ENCODE data around the gene BCLAF3.
A peak's percentile ranks its signal among the peaks of the same experiment; 100 is the strongest.

The BCLAF3 gene

GRCh38 chrX:19975845-19976244 lies 15.0 kb downstream of the BCLAF3 start:
- no peak overlapping the region for H3K9ac ChIP-seq (ENCODE audit: low read depth in 1 of 2, low read length in 2 of 2)
- peaks cover 0 to 2% of the 10 kb centered on the region in 2 donors for H3K4me1 ChIP-seq (ENCODE audit: control insufficient read depth in 2 of 2, insufficient read depth in 2 of 2, low read length in 2 of 2)
- H3K36me3 ChIP-seq (ENCODE audit: control insufficient read depth in 2 of 2, insufficient read depth in 2 of 2, low read length in 2 of 2), result no peaks in the 10 kb centered on the region
- peak overlapping the region in 1 of 2 donors; percentile 21 for H3K27ac ChIP-seq (ENCODE audit: low read depth in 2 of 2, low read length in 2 of 2)
- H3K27me3 ChIP-seq (ENCODE audit: control insufficient read depth in 2 of 2, insufficient read depth in 2 of 2, low read length in 2 of 2), result no peaks in the 10 kb centered on the region
- H3K4me3 ChIP-seq (ENCODE audit: low read length in 2 of 2), result no peak overlapping the region
- no peaks in the 10 kb centered on the region for H3K9me3 ChIP-seq (ENCODE audit: control insufficient read depth in 2 of 2, low read length in 2 of 2)

GRCh38 chrX:19972984-19973383 lies 17.9 kb downstream of the BCLAF3 start:
- Histone ChIP-seq H3K9ac (ENCODE audit: low read depth in 1 of 2, low read length in 2 of 2) (no peak overlapping the region), H3K4me3 (ENCODE audit: low read length in 2 of 2) (no peak overlapping the region), H3K9me3 (ENCODE audit: control insufficient read depth in 2 of 2, low read length in 2 of 2) (no peaks in the 10 kb centered on the region), H3K27me3 (ENCODE audit: control insufficient read depth in 2 of 2, insufficient read depth in 2 of 2, low read length in 2 of 2) (no peaks in the 10 kb centered on the region), H3K4me1 (ENCODE audit: control insufficient read depth in 2 of 2, insufficient read depth in 2 of 2, low read length in 2 of 2) (peaks cover 0 to 2% of the 10 kb centered on the region in 2 donors), H3K27ac (ENCODE audit: low read depth in 2 of 2, low read length in 2 of 2) (no peak overlapping the region), H3K36me3 (ENCODE audit: control insufficient read depth in 2 of 2, insufficient read depth in 2 of 2, low read length in 2 of 2) (peaks cover 0 to 4% of the 10 kb centered on the region in 2 donors)

- Histone ChIP-seq H3K9me3 (ENCODE audit: control insufficient read depth in 2 of 2, low read length in 2 of 2) (no peaks in the 10 kb centered on the region), H3K4me1 (ENCODE audit: control insufficient read depth in 2 of 2, insufficient read depth in 2 of 2, low read length in 2 of 2) (no peaks in the 10 kb centered on the region), H3K27me3 (ENCODE audit: control insufficient read depth in 2 of 2, insufficient read depth in 2 of 2, low read length in 2 of 2) (no peaks in the 10 kb centered on the region), H3K4me3 (ENCODE audit: low read length in 2 of 2) (no peak overlapping the region), H3K36me3 (ENCODE audit: control insufficient read depth in 2 of 2, insufficient read depth in 2 of 2, low read length in 2 of 2) (peaks cover 3 to 11% of the 10 kb centered on the region in 2 donors), H3K27ac (ENCODE audit: low read depth in 2 of 2, low read length in 2 of 2) (no peak overlapping the region), H3K9ac (ENCODE audit: low read depth in 1 of 2, low read length in 2 of 2) (no peak overlapping the region)
Observed at GRCh38 chrX:19968276-19968675, 22.6 kb downstream of the BCLAF3 start.

GRCh38 chrX:19966056-19966455 lies 24.8 kb downstream of the BCLAF3 start:
- no peaks in the 10 kb centered on the region for H3K4me1 ChIP-seq (ENCODE audit: control insufficient read depth in 2 of 2, insufficient read depth in 2 of 2, low read length in 2 of 2)
- no peak overlapping the region for H3K4me3 ChIP-seq (ENCODE audit: low read length in 2 of 2)
- no peaks in the 10 kb centered on the region for H3K27me3 ChIP-seq (ENCODE audit: control insufficient read depth in 2 of 2, insufficient read depth in 2 of 2, low read length in 2 of 2)
- H3K9ac ChIP-seq (ENCODE audit: low read depth in 1 of 2, low read length in 2 of 2), result no peak overlapping the region
- H3K9me3 ChIP-seq (ENCODE audit: control insufficient read depth in 2 of 2, low read length in 2 of 2), result no peaks in the 10 kb centered on the region
- no peak overlapping the region for H3K27ac ChIP-seq (ENCODE audit: low read depth in 2 of 2, low read length in 2 of 2)
- H3K36me3 ChIP-seq (ENCODE audit: control insufficient read depth in 2 of 2, insufficient read depth in 2 of 2, low read length in 2 of 2), result peaks cover 3 to 11% of the 10 kb centered on the region in 2 donors

- Histone ChIP-seq H3K9ac (ENCODE audit: low read depth in 1 of 2, low read length in 2 of 2) (no peak overlapping the region), H3K4me3 (ENCODE audit: low read length in 2 of 2) (no peak overlapping the region), H3K4me1 (ENCODE audit: control insufficient read depth in 2 of 2, insufficient read depth in 2 of 2, low read length in 2 of 2) (no peaks in the 10 kb centered on the region), H3K27me3 (ENCODE audit: control insufficient read depth in 2 of 2, insufficient read depth in 2 of 2, low read length in 2 of 2) (no peaks in the 10 kb centered on the region), H3K27ac (ENCODE audit: low read depth in 2 of 2, low read length in 2 of 2) (no peak overlapping the region), H3K9me3 (ENCODE audit: control insufficient read depth in 2 of 2, low read length in 2 of 2) (no peaks in the 10 kb centered on the region), H3K36me3 (ENCODE audit: control insufficient read depth in 2 of 2, insufficient read depth in 2 of 2, low read length in 2 of 2) (peaks cover 3 to 11% of the 10 kb centered on the region in 2 donors)
Observed at GRCh38 chrX:19964017-19964710, 26.7 kb downstream of the BCLAF3 start.

- Histone ChIP-seq H3K4me3 (ENCODE audit: low read length in 2 of 2) (no peak overlapping the region), H3K9me3 (ENCODE audit: control insufficient read depth in 2 of 2, low read length in 2 of 2) (no peaks in the 10 kb centered on the region), H3K27me3 (ENCODE audit: control insufficient read depth in 2 of 2, insufficient read depth in 2 of 2, low read length in 2 of 2) (no peaks in the 10 kb centered on the region), H3K36me3 (ENCODE audit: control insufficient read depth in 2 of 2, insufficient read depth in 2 of 2, low read length in 2 of 2) (peaks cover under 1 to 2% of the 10 kb centered on the region in 2 donors), H3K27ac (ENCODE audit: low read depth in 2 of 2, low read length in 2 of 2) (no peak overlapping the region), H3K9ac (ENCODE audit: low read depth in 1 of 2, low read length in 2 of 2) (no peak overlapping the region), H3K4me1 (ENCODE audit: control insufficient read depth in 2 of 2, insufficient read depth in 2 of 2, low read length in 2 of 2) (no peaks in the 10 kb centered on the region)
Observed at GRCh38 chrX:19960913-19961312, 29.9 kb downstream of the BCLAF3 start.

GRCh38 chrX:19958552-19959486 lies 32.0 kb downstream of the BCLAF3 start:
- no peaks in the 10 kb centered on the region for H3K27me3 ChIP-seq (ENCODE audit: control insufficient read depth in 2 of 2, insufficient read depth in 2 of 2, low read length in 2 of 2)
- H3K36me3 ChIP-seq (ENCODE audit: control insufficient read depth in 2 of 2, insufficient read depth in 2 of 2, low read length in 2 of 2), result no peaks in the 10 kb centered on the region
- H3K27ac ChIP-seq (ENCODE audit: low read depth in 2 of 2, low read length in 2 of 2), result no peak overlapping the region
- H3K9ac ChIP-seq (ENCODE audit: low read depth in 1 of 2, low read length in 2 of 2), result no peak overlapping the region
- H3K4me3 ChIP-seq (ENCODE audit: low read length in 2 of 2), result no peak overlapping the region
- H3K4me1 ChIP-seq (ENCODE audit: control insufficient read depth in 2 of 2, insufficient read depth in 2 of 2, low read length in 2 of 2), result no peaks in the 10 kb centered on the region
- H3K9me3 ChIP-seq (ENCODE audit: control insufficient read depth in 2 of 2, low read length in 2 of 2), result no peaks in the 10 kb centered on the region

- H3K36me3 ChIP-seq (ENCODE audit: control insufficient read depth in 2 of 2, insufficient read depth in 2 of 2, low read length in 2 of 2), result peaks cover 0 to 7% of the 10 kb centered on the region in 2 donors
- no peak overlapping the region for H3K9ac ChIP-seq (ENCODE audit: low read depth in 1 of 2, low read length in 2 of 2)
- H3K27ac ChIP-seq (ENCODE audit: low read depth in 2 of 2, low read length in 2 of 2), result no peak overlapping the region
- H3K4me3 ChIP-seq (ENCODE audit: low read length in 2 of 2), result no peak overlapping the region
- no peaks in the 10 kb centered on the region for H3K4me1 ChIP-seq (ENCODE audit: control insufficient read depth in 2 of 2, insufficient read depth in 2 of 2, low read length in 2 of 2)
- no peaks in the 10 kb centered on the region for H3K9me3 ChIP-seq (ENCODE audit: control insufficient read depth in 2 of 2, low read length in 2 of 2)
- no peaks in the 10 kb centered on the region for H3K27me3 ChIP-seq (ENCODE audit: control insufficient read depth in 2 of 2, insufficient read depth in 2 of 2, low read length in 2 of 2)
Observed at GRCh38 chrX:19956923-19957322, 33.9 kb downstream of the BCLAF3 start.

GRCh38 chrX:19956306-19956705 lies 34.6 kb downstream of the BCLAF3 start:
- Histone ChIP-seq H3K4me1 (ENCODE audit: control insufficient read depth in 2 of 2, insufficient read depth in 2 of 2, low read length in 2 of 2) (no peaks in the 10 kb centered on the region), H3K36me3 (ENCODE audit: control insufficient read depth in 2 of 2, insufficient read depth in 2 of 2, low read length in 2 of 2) (peaks cover 0 to 7% of the 10 kb centered on the region in 2 donors), H3K9ac (ENCODE audit: low read depth in 1 of 2, low read length in 2 of 2) (no peak overlapping the region), H3K27me3 (ENCODE audit: control insufficient read depth in 2 of 2, insufficient read depth in 2 of 2, low read length in 2 of 2) (no peaks in the 10 kb centered on the region), H3K9me3 (ENCODE audit: control insufficient read depth in 2 of 2, low read length in 2 of 2) (no peaks in the 10 kb centered on the region), H3K4me3 (ENCODE audit: low read length in 2 of 2) (no peak overlapping the region), H3K27ac (ENCODE audit: low read depth in 2 of 2, low read length in 2 of 2) (no peak overlapping the region)

- no peaks in the 10 kb centered on the region for H3K9me3 ChIP-seq (ENCODE audit: control insufficient read depth in 2 of 2, low read length in 2 of 2)
- no peak overlapping the region for H3K9ac ChIP-seq (ENCODE audit: low read depth in 1 of 2, low read length in 2 of 2)
- H3K27ac ChIP-seq (ENCODE audit: low read depth in 2 of 2, low read length in 2 of 2), result no peak overlapping the region
- no peak overlapping the region for H3K4me3 ChIP-seq (ENCODE audit: low read length in 2 of 2)
- no peaks in the 10 kb centered on the region for H3K27me3 ChIP-seq (ENCODE audit: control insufficient read depth in 2 of 2, insufficient read depth in 2 of 2, low read length in 2 of 2)
- H3K4me1 ChIP-seq (ENCODE audit: control insufficient read depth in 2 of 2, insufficient read depth in 2 of 2, low read length in 2 of 2), result no peaks in the 10 kb centered on the region
- H3K36me3 ChIP-seq (ENCODE audit: control insufficient read depth in 2 of 2, insufficient read depth in 2 of 2, low read length in 2 of 2), result peaks cover 0 to 7% of the 10 kb centered on the region in 2 donors
Observed at GRCh38 chrX:19955306-19955705, 35.6 kb downstream of the BCLAF3 start.

Data from mucosa of rectum (tissue), 2 donors.